GM23338 (cell line): Measurements from ENCODE around the gene FNDC3B. TPM values are rescaled to one million over a fixed set of nuclear protein-coding genes. Genes with fewer than 3 reads are reported as not detected.

Source experiments
- ATAC-seq: fragments of 200-7000 bp; cut with Tn5 transposase; 3 replicates; pipeline ENCODE4 v1.9.1; 2020
- DNase-seq: peaks from one replicate; pipeline ENCODE4 v3.0.0-alpha.2; 2015; ENCODE audit warnings: low spot score
- H2AFZ ChIP-seq: fragments of 200-600 bp; sonication (generic); 2 replicates; pipeline ENCODE4 v1.8.0; 2016; ENCODE audit warnings: antibody characterized with exemption, mild to moderate bottlenecking, moderate library complexity
- H3F3A ChIP-seq: fragments of 200-600 bp; sonication (generic); replicated peaks from 2 replicates; pipeline ENCODE4 v1.8.0; 2017; ENCODE audit warnings: antibody characterized with exemption, mixed run types, low read depth
- H3K27ac ChIP-seq: fragments of 200-600 bp; sonication (generic); 2 replicates; pipeline ENCODE4 v1.6.1; 2016; ENCODE audit warnings: low read depth
- H3K27me3 ChIP-seq: fragments of 200-600 bp; sonication (generic); 2 replicates; pipeline ENCODE4 v1.8.0; 2016; ENCODE audit warnings: mild to moderate bottlenecking, mixed run types, moderate library complexity; ENCODE audit not compliant: insufficient read depth
- H3K36me3 ChIP-seq: fragments of 200-600 bp; sonication (generic); 2 replicates; pipeline ENCODE4 v1.8.0; 2016; ENCODE audit warnings: mild to moderate bottlenecking; ENCODE audit not compliant: insufficient read depth
- H3K4me1 ChIP-seq: fragments of 200-600 bp; sonication (generic); 2 replicates; pipeline ENCODE4 v1.8.0; 2016; ENCODE audit warnings: mild to moderate bottlenecking, moderate library complexity; ENCODE audit not compliant: insufficient read depth
- H3K4me2 ChIP-seq: fragments of 200-600 bp; sonication (generic); 2 replicates; pipeline ENCODE4 v1.7.1; 2017; ENCODE audit warnings: mixed run types
- H3K4me3 ChIP-seq: fragments of 200-600 bp; sonication (generic); 2 replicates; pipeline ENCODE4 v1.6.1; 2016; ENCODE audit warnings: mixed run types
- H3K79me2 ChIP-seq: fragments of 200-600 bp; sonication (generic); replicated peaks from 2 replicates; pipeline ENCODE4 v1.8.0; 2017; ENCODE audit warnings: mild to moderate bottlenecking; ENCODE audit not compliant: insufficient read depth
- H3K9me2 ChIP-seq: fragments of 200-600 bp; sonication (generic); 2 replicates; pipeline ENCODE4 v1.8.0; 2017; ENCODE audit not compliant: insufficient read depth
- H4K20me1 ChIP-seq: fragments of 200-600 bp; sonication (generic); replicated peaks from 2 replicates; pipeline ENCODE4 v1.8.0; 2017; ENCODE audit warnings: mild to moderate bottlenecking; ENCODE audit not compliant: insufficient read depth
- H3K27ac Mint-ChIP-seq: 2 replicates; pipeline ENCODE4 v1.8.0; 2020; ENCODE audit warnings: inconsistent platforms, mild to moderate bottlenecking, moderate library complexity, mixed read lengths
- H3K27me3 Mint-ChIP-seq: 3 replicates; pipeline ENCODE4 v1.8.0; 2022; ENCODE audit warnings: low read depth, mild to moderate bottlenecking, moderate library complexity, mixed read lengths, inconsistent platforms; ENCODE audit not compliant: insufficient read depth, poor library complexity
- H3K36me3 Mint-ChIP-seq: 3 replicates; pipeline ENCODE4 v1.8.0; 2021; ENCODE audit warnings: low read depth, mild to moderate bottlenecking, inconsistent platforms, moderate library complexity, mixed read lengths
- H3K4me1 Mint-ChIP-seq: 3 replicates; pipeline ENCODE4 v1.8.0; 2020; ENCODE audit warnings: mild to moderate bottlenecking, inconsistent platforms, mixed read lengths
- H3K4me3 Mint-ChIP-seq: 3 replicates; pipeline ENCODE4 v1.8.0; 2021; ENCODE audit warnings: moderate library complexity, mild to moderate bottlenecking, inconsistent platforms, mixed read lengths
- H3K9me3 Mint-ChIP-seq: 3 replicates; pipeline ENCODE4 v1.8.0; 2020; ENCODE audit warnings: moderate library complexity, mild to moderate bottlenecking, inconsistent platforms, mixed read lengths
- CTCF ChIP-seq, 2 experiments: fragments of 200-600 bp in 1 of 2; sonication (generic) in 1 of 2; conservative IDR thresholded peaks; 2 replicates each; pipeline versions ENCODE4 v1.5.1 to v1.6.1; 2016 to 2017; ENCODE audit warnings: antibody characterized with exemption in 2 of 2, low read depth in 2 of 2, mild to moderate bottlenecking in 2 of 2, moderate library complexity in 1 of 2
- ETS1 ChIP-seq: IDR thresholded peaks from 2 replicates; pipeline ENCODE4 v1.6.1; 2016; ENCODE audit warnings: antibody characterized with exemption
- EZH2 ChIP-seq: fragments of 200-600 bp; sonication (generic); IDR thresholded peaks from one replicate; pipeline ENCODE4 v1.8.0; 2017; ENCODE audit warnings: antibody characterized with exemption, mild to moderate bottlenecking, low read depth; ENCODE audit not compliant: unreplicated experiment
- EZH2phosphoT487 ChIP-seq: fragments of 200-600 bp; sonication (generic); IDR thresholded peaks from one replicate; pipeline ENCODE4 v1.8.1; 2018; ENCODE audit warnings: antibody characterized with exemption; ENCODE audit not compliant: unreplicated experiment
- JUNB ChIP-seq: IDR thresholded peaks from one replicate; pipeline ENCODE4 v1.6.1; 2016; ENCODE audit warnings: antibody characterized with exemption; ENCODE audit not compliant: unreplicated experiment
- REST ChIP-seq: IDR thresholded peaks from one replicate; pipeline ENCODE4 v1.6.1; 2018; ENCODE audit warnings: antibody characterized with exemption; ENCODE audit not compliant: unreplicated experiment
- STAT1 ChIP-seq: IDR thresholded peaks from one replicate; pipeline ENCODE4 v1.6.1; 2016; ENCODE audit warnings: antibody characterized with exemption; ENCODE audit not compliant: unreplicated experiment
- ZNF114 ChIP-seq: fragments of 250-450 bp; sonication (Bioruptor Pico); IDR thresholded peaks from 2 replicates; pipeline ENCODE4 v1.5.0; 2020; ENCODE audit warnings: mild to moderate bottlenecking, moderate library complexity
- polyA plus RNA-seq: library from polyadenylated mRNA; unstranded; fragments of >200 nt; fragmentation: Nextera tagmentation; extraction: Ambion mirVana; gene quantifications from 2 replicates; pipeline ENCODE4 v1.2.1, GENCODE V29; 2016
- total RNA-seq: library from RNA; depleted of rRNA; stranded (reverse); fragments of >200 nt; shearing (Covaris generic); gene quantifications from 2 replicates; pipeline ENCODE4 v1.2.3, GENCODE V29; 2014

Gene FNDC3B
- total and polyA plus RNA-seq, 2 experiments from 2014 or later, result 19.1 to 55.4 TPM

- no peak for TF ChIP-seq REST
- TF ChIP-seq EZH2, result no peak
- TF ChIP-seq CTCF (conservative IDR thresholded peaks at IDR 0.05; ENCODE audit: low read depth in 2 of 2), result no peak
- no peak for TF ChIP-seq JUNB
These were observed 208.3 kb downstream of the FNDC3B start (continued) for GRCh38 chr3:172247525-172248274.

- Mint-ChIP-seq H3K36me3 (peaks cover 7% of the 10 kb centered on the region), H3K4me3 (no peak overlapping the region), H3K27me3 (no peaks in the 10 kb centered on the region), H3K27ac (no peak overlapping the region), H3K9me3 (peaks cover 2% of the 10 kb centered on the region; the same call in 2 of the 3 replicates), H3K4me1 (peaks cover 33% of the 10 kb centered on the region)
- no peak overlapping the region for H2AFZ ChIP-seq
- H3K27me3 ChIP-seq, result no peaks in the 10 kb centered on the region
- H3F3A ChIP-seq, result no peaks in the 10 kb centered on the region
- no peak for DNase-seq
- H3K27ac ChIP-seq, result no peak overlapping the region
- TF ChIP-seq ETS1 (no peak), JUNB (no peak), STAT1 (no peak), EZH2phosphoT487 (no peak), ZNF114 (CRISPR knock-in tag) (no peak), REST (no peak)
- no peaks in the 10 kb centered on the region for H3K9me2 ChIP-seq
- ATAC-seq, result no peak
- peaks cover 20% of the 10 kb centered on the region for H3K4me1 ChIP-seq
- H4K20me1 ChIP-seq, result no peaks in the 10 kb centered on the region
- no peaks in the 10 kb centered on the region for H3K36me3 ChIP-seq
- no peak overlapping the region for H3K4me3 ChIP-seq
- peaks cover 13% of the 10 kb centered on the region; the same call in 1 of the 2 replicates for H3K79me2 ChIP-seq
- H3K4me2 ChIP-seq, result no peak overlapping the region
These were observed 209.7 kb downstream of the FNDC3B start for GRCh38 chr3:172249039-172249438.
